Cardiac fibroblast (primary cell): ENCODE measurements around the gene OR4K5.

Source experiments
- DNase-seq, 2 donors: peaks; one replicate each; pipeline versions ENCODE4 v3.0.0 to v3.0.0-alpha.2; 2010; ENCODE audit warnings: low read depth in 2 of 2
- H3K4me3 ChIP-seq, 2 donors: replicated peaks in 1 of 2; 1 replicate in 1 of 2; 2 replicates in 1 of 2; pipeline ENCODE4 v1.5.1; 2011; ENCODE audit warnings: low read depth in 2 of 2, low read length in 2 of 2, mild to moderate bottlenecking in 2 of 2, moderate library complexity in 1 of 2
- CTCF ChIP-seq: IDR thresholded peaks from one replicate; pipeline ENCODE4 v1.5.1; 2011; ENCODE audit warnings: low read depth, mild to moderate bottlenecking, low read length, inconsistent platforms

OR4K5 gene

GRCh38 chr14:19920021-19920657 is at the start of gene OR4K5:
TSS of gene OR4K5 (plus strand) at chr14:19920607. CDS start at chr14:19920607, 0 bp downstream.
- H3K4me3 ChIP-seq, result no peak within 1 kb of the TSS
- no peak for TF ChIP-seq CTCF
- no peak for DNase-seq

- no peak for TF ChIP-seq CTCF
- no peak for DNase-seq
- no peak overlapping the region for H3K4me3 ChIP-seq
Measured at GRCh38 chr14:19873178-19873577, 47.2 kb upstream of the OR4K5 start.

- no peak within 1 kb of the TSS for H3K4me3 ChIP-seq
- no peak for TF ChIP-seq CTCF
- no peak for DNase-seq
Measured at GRCh38 chr14:19874842-19875241, 45.6 kb upstream of the OR4K5 start, which contains the start of gene OR4K2. TSS of gene OR4K2 (plus strand) at chr14:19875142. CDS start at chr14:19876268, 1,126 bp downstream.

- peak in 1 of 2 donors; percentile 56 for DNase-seq
- TF ChIP-seq CTCF, result peak; percentile 76
- no peak overlapping the region for H3K4me3 ChIP-seq
Measured at GRCh38 chr14:19878029-19878642, 42.3 kb upstream of the OR4K5 start.

- TF ChIP-seq CTCF, result no peak
- no peak overlapping the region for H3K4me3 ChIP-seq
- no peak for DNase-seq
Measured at GRCh38 chr14:19895282-19895681, 25.1 kb upstream of the OR4K5 start.

- no peak for DNase-seq
- TF ChIP-seq CTCF, result no peak
- no peak overlapping the region for H3K4me3 ChIP-seq
Measured at GRCh38 chr14:19900999-19901398, 19.4 kb upstream of the OR4K5 start.
